H1 (cell line): ENCODE results near the gene HIP1. TPM values are rescaled to one million over a fixed set of nuclear protein-coding genes. Genes with fewer than 3 reads are reported as not detected.

Source experiments
- ATF3 ChIP-seq: IDR thresholded peaks from 2 replicates; pipeline ENCODE4 v1.6.1; 2011; ENCODE audit warnings: low read depth, mild to moderate bottlenecking, low read length; ENCODE audit not compliant: insufficient read depth
- GTF2F1 ChIP-seq: IDR thresholded peaks from 2 replicates; pipeline ENCODE4 v1.6.1; 2012; ENCODE audit warnings: low read depth, low read length, improper control_type of control experiment, borderline replicate concordance
- HDAC2 ChIP-seq, 2 experiments: fragments of 300-600 bp in 1 of 2; sonication (generic) in 1 of 2; IDR thresholded peaks; 2 replicates each; pipeline ENCODE4 v1.6.1; 2011 to 2012; ENCODE audit warnings: low read depth in 2 of 2, low read length in 2 of 2, mild to moderate bottlenecking in 2 of 2, moderate library complexity in 2 of 2, borderline replicate concordance in 1 of 2, inconsistent platforms in 1 of 2
- PHF8 ChIP-seq: fragments of 200-600 bp; sonication (generic); conservative IDR thresholded peaks from 2 replicates; pipeline ENCODE4 v1.7.1; 2012; ENCODE audit warnings: low read depth, mild to moderate bottlenecking, inconsistent platforms, low read length, moderate library complexity
- TEAD4 ChIP-seq: IDR thresholded peaks from 2 replicates; pipeline ENCODE4 v1.6.1; 2012; ENCODE audit warnings: low read depth, low read length, inconsistent platforms, mixed read lengths
- polyA plus RNA-seq, 7 experiments: library from polyadenylated mRNA; depleted of rRNA in 3 of 7; stranded (reverse) in 5 of 7; unstranded in 2 of 7; fragments of >200 nt in 5 of 7; fragments of 200-250 nt in 2 of 7; gene quantifications; 1 replicate in 5 of 7; 2 replicates in 1 of 7; 4 replicates in 1 of 7; pipeline versions ENCODE4 v1.2.1 to v1.2.3, GENCODE V29; 2011 to 2013; ENCODE audit warnings: missing spikeins in 2 of 7, mixed read lengths in 2 of 7
- total RNA-seq: library from RNA; stranded (reverse); fragmentation: NEBNext Ultra II Directional; extraction: Animal tissue kit (Norgen Biotek cat#: 25700); gene quantifications from 2 replicates; pipeline ENCODE4 v1.2.1, GENCODE V29; 2021
- TF ChIP-seq, protein P1 (sequence below): IDR thresholded peaks from 2 replicates; pipeline ENCODE4 v1.6.1; 2012; ENCODE audit warnings: low read length, inconsistent platforms

The HIP1 gene
- total and polyA plus RNA-seq, 2 of the 8 experiments (the other 6 are each of a cell fraction or from before 2014, with no cell fraction given): 51.8 to 108 TPM

GRCh38 chr7:75772081-75773077 lies 33.6 kb upstream of the HIP1 start, which contains the start of gene CCL26 (continued):
- TF ChIP-seq TEAD4 (no peak), PHF8 (no peak), ATF3 (no peak), GTF2F1 (no peak), HDAC2 (IDR thresholded peaks at IDR 0.05; ENCODE audit: borderline replicate concordance in 1 of 2, low read depth in 2 of 2, low read length in 2 of 2) (no peak)
- TF ChIP-seq, protein P1, sequence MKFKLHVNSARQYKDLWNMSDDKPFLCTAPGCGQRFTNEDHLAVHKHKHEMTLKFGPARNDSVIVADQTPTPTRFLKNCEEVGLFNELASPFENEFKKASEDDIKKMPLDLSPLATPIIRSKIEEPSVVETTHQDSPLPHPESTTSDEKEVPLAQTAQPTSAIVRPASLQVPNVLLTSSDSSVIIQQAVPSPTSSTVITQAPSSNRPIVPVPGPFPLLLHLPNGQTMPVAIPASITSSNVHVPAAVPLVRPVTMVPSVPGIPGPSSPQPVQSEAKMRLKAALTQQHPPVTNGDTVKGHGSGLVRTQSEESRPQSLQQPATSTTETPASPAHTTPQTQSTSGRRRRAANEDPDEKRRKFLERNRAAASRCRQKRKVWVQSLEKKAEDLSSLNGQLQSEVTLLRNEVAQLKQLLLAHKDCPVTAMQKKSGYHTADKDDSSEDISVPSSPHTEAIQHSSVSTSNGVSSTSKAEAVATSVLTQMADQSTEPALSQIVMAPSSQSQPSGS: no peak
